ENCODE measurements around the gene REPIN1. TPM values are rescaled to one million over a fixed set of nuclear protein-coding genes. Genes with fewer than 3 reads are reported as not detected.

REPIN1 gene
- total RNA-seq, 1 experiment from 2014 or later, result 106 TPM

DNA sequence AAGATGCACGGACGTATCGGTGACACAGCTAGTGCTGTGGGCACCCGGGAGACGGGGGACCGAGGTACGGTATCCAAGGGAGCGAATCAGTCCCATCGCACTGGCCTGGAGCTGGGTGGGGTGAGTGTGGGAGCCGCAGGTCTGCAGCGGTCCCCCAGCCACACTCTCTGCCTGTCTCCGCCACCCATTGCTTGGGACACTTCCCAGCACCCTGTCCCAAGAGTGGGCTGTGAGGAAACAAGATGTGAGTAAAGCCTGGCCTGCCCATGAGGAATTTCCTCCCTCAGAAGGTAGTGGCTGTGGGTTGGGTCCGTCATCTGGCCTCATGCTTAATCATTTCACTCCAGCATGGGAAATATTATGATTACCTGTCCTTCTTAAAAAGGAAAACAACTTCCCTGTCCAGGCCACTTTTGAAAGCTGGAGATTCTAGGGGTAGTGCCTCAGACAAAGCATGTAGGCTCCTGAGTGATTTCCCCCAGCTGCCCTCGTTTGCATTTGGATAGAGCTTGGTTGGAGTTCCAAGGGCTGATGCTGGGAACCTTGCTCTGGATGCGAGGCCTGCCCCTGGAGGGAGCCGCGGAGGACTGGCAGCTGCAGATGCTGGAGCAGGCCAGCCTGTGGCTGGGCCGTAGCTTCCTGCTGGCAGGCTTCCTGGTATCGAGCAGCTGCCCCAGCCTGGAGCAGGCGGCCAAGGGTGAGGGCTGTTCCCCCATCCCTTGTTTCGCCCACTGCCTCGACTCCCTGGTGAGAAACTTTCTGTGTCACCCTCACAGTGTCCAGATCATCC lies 39.1 kb upstream of the REPIN1 start:
- POLR2A ChIA-PET, result no interaction called here
- RAD21 ChIA-PET (ENCODE audit: low non-redundant PET in 1 of 2, low total read pairs in 2 of 2, uncharacterized antibody in 2 of 2, unreplicated experiment in 2 of 2), result no interaction called here
- Histone ChIP-seq H3K9me3 (ENCODE audit: control insufficient read depth in 1 of 2, insufficient read depth in 1 of 2, low read depth in 1 of 2, low read length in 2 of 2) (no peaks in the 10 kb centered on the region), H3K36me3 (ENCODE audit: control insufficient read depth in 1 of 2, insufficient read depth in 2 of 2, low read length in 2 of 2) (peaks cover 0 to 3% of the 10 kb centered on the region in 2 experiments; a peak in 1 of 4 replicates), H2AFZ (ENCODE audit: low read depth, low read length, poor library complexity, severe bottlenecking) (no peak overlapping the region), H3K27me3 (ENCODE audit: insufficient read depth, low read length) (no peaks in the 10 kb centered on the region), H3K4me2 (ENCODE audit: low read length) (no peak overlapping the region), H3K9me2 (ENCODE audit: insufficient read depth) (no peaks in the 10 kb centered on the region), H3K79me2 (ENCODE audit: insufficient read depth, low read length) (no peaks in the 10 kb centered on the region), H3K9ac (ENCODE audit: low read length) (no peak overlapping the region), H3K4me3 (replicated peaks in 1 of 2; ENCODE audit: low read depth in 1 of 2, low read length in 2 of 2) (no peak overlapping the region), H3K4me1 (ENCODE audit: control insufficient read depth in 1 of 2, insufficient read depth in 2 of 2, low read length in 2 of 2) (peaks cover 5 to 7% of the 10 kb centered on the region in 2 experiments; a peak in 3 of 4 replicates), H3K27ac (ENCODE audit: low read depth, low read length) (no peak overlapping the region), H4K20me1 (ENCODE audit: insufficient read depth) (no peaks in the 10 kb centered on the region)
- CTCF ChIA-PET, result no interaction called here
- intact Hi-C loops (cut with micrococcal nuclease), result no loop called here
- ATAC-seq (no peak), DNase-seq (ENCODE audit: low read depth, low spot score) (no peak)
- BruUV-seq (replicated peaks), result no TSS peak
- TF ChIP-seq ZNF274 (IDR thresholded peaks at IDR 0.05; ENCODE audit: low read depth, low read length), result no peak
- TF ChIP-seq YY1 (IDR thresholded peaks at IDR 0.05; ENCODE audit: extremely low read depth, insufficient replicate concordance, low read depth, low read length), result no peak
- TF ChIP-seq, protein P1, sequence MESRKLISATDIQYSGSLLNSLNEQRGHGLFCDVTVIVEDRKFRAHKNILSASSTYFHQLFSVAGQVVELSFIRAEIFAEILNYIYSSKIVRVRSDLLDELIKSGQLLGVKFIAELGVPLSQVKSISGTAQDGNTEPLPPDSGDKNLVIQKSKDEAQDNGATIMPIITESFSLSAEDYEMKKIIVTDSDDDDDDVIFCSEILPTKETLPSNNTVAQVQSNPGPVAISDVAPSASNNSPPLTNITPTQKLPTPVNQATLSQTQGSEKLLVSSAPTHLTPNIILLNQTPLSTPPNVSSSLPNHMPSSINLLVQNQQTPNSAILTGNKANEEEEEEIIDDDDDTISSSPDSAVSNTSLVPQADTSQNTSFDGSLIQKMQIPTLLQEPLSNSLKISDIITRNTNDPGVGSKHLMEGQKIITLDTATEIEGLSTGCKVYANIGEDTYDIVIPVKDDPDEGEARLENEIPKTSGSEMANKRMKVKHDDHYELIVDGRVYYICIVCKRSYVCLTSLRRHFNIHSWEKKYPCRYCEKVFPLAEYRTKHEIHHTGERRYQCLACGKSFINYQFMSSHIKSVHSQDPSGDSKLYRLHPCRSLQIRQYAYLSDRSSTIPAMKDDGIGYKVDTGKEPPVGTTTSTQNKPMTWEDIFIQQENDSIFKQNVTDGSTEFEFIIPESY (IDR thresholded peaks at IDR 0.05; ENCODE audit: extremely low read depth, insufficient replicate concordance, low read length), result no peak
- TF ChIP-seq, protein P2, sequence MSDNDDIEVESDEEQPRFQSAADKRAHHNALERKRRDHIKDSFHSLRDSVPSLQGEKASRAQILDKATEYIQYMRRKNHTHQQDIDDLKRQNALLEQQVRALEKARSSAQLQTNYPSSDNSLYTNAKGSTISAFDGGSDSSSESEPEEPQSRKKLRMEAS (IDR thresholded peaks at IDR 0.05), result no peak
- no peak for TF ChIP-seq POLR2A (IDR thresholded peaks at IDR 0.05; ENCODE audit: borderline replicate concordance, extremely low read depth, insufficient read depth, insufficient read length)
